K562 (cell line): ENCODE measurements around the gene PFN3. TPM values are rescaled to one million over a fixed set of nuclear protein-coding genes. Genes with fewer than 3 reads are reported as not detected.

Experiments used
- ZNF589 ChIP-seq: fragments of 200-800 bp; sonication (Bioruptor generic); IDR thresholded peaks from 2 replicates; pipeline ENCODE4 v1.6.1; 2016; ENCODE audit warnings: low read depth, missing genetic modification characterization, missing compliant biosample characterization
- polyA plus RNA-seq, 8 experiments: library from polyadenylated mRNA; depleted of rRNA in 4 of 8; stranded (reverse) in 5 of 8; unstranded in 3 of 8; fragments of >200 nt; fragmentation: Nextera tagmentation in 2 of 8; fragmentation: Illumina TruSeq in 1 of 8; extraction: Ambion mirVana in 2 of 8; extraction: Trizol in 1 of 8; gene quantifications; 2 replicates each; pipeline versions ENCODE4 v1.2.1 to v1.2.3, GENCODE V29; 2011 to 2014; ENCODE audit warnings: inconsistent platforms in 1 of 8, missing spikeins in 1 of 8
- total RNA-seq, 7 experiments: library from RNA; depleted of rRNA in 6 of 7; stranded (reverse); fragments of >200 nt in 6 of 7; fragmentation: Illumina TruSeq in 2 of 7; extraction: Trizol in 2 of 7; gene quantifications; 2 replicates each; pipeline versions ENCODE4 v1.2.1 to v1.2.3, GENCODE V29; 2011 to 2021; ENCODE audit warnings: low replicate concordance in 1 of 7
- TF ChIP-seq, protein P1 (sequence below): sonication (generic); formaldehyde crosslinking; IDR thresholded peaks from 2 replicates; pipeline ENCODE4 v1.8.1; 2023; ENCODE audit warnings: missing genetic modification reagents, mild to moderate bottlenecking, borderline replicate concordance
- TF ChIP-seq, protein P2 (sequence below): fragments of 250-450 bp; sonication (Bioruptor Pico); IDR thresholded peaks from 2 replicates; pipeline ENCODE4 v1.5.0; 2021; ENCODE audit warnings: mild to moderate bottlenecking, borderline replicate concordance
- TF ChIP-seq, protein P3 (sequence below): IDR thresholded peaks from 2 replicates; pipeline ENCODE4 v1.6.1; 2011; ENCODE audit warnings: borderline replicate concordance, low read depth, mild to moderate bottlenecking, moderate library complexity, low read length; ENCODE audit not compliant: insufficient read depth, poor library complexity, severe bottlenecking
- TF ChIP-seq, protein P4 (sequence below): fragments of 450-650 bp; IDR thresholded peaks from one replicate; pipeline ENCODE4 v1.6.1; 2018; ENCODE audit warnings: mild to moderate bottlenecking, moderate library complexity; ENCODE audit not compliant: partially characterized antibody
- TF ChIP-seq, protein P5 (sequence below): fragments of 250-450 bp; sonication (Bioruptor Pico); IDR thresholded peaks from 2 replicates; pipeline ENCODE4 v1.4.0; 2020
- TF ChIP-seq, protein P6 (sequence below): fragments of 450-650 bp; IDR thresholded peaks from 2 replicates; pipeline ENCODE4 v1.6.1; 2016; ENCODE audit warnings: low read depth, mild to moderate bottlenecking, moderate library complexity

The PFN3 gene
- total and polyA plus RNA-seq, 9 of the 15 experiments (the other 6 are each of a cell fraction or from before 2014, with no cell fraction given): not detected

DNA sequence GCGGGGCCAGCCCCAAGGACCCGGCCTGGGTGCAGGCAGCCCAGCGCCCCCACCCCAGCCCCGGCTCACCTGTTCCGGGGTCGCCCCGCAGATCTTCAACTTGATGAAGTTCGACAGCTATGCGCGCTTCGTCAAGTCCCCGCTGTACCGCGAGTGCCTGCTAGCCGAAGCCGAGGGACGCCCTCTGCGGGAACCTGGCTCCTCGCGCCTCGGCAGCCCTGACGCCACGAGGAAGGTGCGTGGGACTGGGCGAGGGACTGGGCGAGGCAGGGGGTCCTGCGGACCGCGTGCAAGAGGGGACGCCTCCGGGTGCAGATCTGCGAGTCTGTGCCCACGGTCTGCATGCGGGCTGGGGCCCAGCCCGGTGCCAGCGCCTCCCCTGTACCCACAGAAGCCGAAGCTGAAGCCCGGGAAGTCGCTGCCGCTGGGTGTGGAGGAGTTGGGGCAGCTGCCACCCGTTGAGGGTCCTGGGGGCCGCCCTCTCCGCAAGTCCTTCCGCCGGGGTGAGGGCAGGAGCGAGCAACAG is 33.1 kb downstream of the PFN3 start (continued):
- TF ChIP-seq, protein P1, sequence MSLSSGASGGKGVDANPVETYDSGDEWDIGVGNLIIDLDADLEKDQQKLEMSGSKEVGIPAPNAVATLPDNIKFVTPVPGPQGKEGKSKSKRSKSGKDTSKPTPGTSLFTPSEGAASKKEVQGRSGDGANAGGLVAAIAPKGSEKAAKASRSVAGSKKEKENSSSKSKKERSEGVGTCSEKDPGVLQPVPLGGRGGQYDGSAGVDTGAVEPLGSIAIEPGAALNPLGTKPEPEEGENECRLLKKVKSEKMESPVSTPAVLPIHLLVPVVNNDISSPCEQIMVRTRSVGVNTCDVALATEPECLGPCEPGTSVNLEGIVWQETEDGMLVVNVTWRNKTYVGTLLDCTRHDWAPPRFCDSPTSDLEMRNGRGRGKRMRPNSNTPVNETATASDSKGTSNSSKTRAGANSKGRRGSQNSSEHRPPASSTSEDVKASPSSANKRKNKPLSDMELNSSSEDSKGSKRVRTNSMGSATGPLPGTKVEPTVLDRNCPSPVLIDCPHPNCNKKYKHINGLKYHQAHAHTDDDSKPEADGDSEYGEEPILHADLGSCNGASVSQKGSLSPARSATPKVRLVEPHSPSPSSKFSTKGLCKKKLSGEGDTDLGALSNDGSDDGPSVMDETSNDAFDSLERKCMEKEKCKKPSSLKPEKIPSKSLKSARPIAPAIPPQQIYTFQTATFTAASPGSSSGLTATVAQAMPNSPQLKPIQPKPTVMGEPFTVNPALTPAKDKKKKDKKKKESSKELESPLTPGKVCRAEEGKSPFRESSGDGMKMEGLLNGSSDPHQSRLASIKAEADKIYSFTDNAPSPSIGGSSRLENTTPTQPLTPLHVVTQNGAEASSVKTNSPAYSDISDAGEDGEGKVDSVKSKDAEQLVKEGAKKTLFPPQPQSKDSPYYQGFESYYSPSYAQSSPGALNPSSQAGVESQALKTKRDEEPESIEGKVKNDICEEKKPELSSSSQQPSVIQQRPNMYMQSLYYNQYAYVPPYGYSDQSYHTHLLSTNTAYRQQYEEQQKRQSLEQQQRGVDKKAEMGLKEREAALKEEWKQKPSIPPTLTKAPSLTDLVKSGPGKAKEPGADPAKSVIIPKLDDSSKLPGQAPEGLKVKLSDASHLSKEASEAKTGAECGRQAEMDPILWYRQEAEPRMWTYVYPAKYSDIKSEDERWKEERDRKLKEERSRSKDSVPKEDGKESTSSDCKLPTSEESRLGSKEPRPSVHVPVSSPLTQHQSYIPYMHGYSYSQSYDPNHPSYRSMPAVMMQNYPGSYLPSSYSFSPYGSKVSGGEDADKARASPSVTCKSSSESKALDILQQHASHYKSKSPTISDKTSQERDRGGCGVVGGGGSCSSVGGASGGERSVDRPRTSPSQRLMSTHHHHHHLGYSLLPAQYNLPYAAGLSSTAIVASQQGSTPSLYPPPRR (CRISPR knock-in tag): 0 out of 2 replicates have a peak, but pooled peaks have one; percentile 52
- TF ChIP-seq, protein P2, sequence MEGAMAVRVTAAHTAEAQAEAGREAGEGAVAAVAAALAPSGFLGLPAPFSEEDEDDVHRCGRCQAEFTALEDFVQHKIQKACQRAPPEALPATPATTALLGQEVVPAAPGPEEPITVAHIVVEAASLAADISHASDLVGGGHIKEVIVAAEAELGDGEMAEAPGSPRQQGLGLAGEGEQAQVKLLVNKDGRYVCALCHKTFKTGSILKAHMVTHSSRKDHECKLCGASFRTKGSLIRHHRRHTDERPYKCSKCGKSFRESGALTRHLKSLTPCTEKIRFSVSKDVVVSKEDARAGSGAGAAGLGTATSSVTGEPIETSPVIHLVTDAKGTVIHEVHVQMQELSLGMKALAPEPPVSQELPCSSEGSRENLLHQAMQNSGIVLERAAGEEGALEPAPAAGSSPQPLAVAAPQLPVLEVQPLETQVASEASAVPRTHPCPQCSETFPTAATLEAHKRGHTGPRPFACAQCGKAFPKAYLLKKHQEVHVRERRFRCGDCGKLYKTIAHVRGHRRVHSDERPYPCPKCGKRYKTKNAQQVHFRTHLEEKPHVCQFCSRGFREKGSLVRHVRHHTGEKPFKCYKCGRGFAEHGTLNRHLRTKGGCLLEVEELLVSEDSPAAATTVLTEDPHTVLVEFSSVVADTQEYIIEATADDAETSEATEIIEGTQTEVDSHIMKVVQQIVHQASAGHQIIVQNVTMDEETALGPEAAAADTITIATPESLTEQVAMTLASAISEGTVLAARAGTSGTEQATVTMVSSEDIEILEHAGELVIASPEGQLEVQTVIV (CRISPR knock-in tag): no peak
- TF ChIP-seq, protein P3, sequence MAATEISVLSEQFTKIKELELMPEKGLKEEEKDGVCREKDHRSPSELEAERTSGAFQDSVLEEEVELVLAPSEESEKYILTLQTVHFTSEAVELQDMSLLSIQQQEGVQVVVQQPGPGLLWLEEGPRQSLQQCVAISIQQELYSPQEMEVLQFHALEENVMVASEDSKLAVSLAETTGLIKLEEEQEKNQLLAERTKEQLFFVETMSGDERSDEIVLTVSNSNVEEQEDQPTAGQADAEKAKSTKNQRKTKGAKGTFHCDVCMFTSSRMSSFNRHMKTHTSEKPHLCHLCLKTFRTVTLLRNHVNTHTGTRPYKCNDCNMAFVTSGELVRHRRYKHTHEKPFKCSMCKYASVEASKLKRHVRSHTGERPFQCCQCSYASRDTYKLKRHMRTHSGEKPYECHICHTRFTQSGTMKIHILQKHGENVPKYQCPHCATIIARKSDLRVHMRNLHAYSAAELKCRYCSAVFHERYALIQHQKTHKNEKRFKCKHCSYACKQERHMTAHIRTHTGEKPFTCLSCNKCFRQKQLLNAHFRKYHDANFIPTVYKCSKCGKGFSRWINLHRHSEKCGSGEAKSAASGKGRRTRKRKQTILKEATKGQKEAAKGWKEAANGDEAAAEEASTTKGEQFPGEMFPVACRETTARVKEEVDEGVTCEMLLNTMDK: peak; percentile 73
- TF ChIP-seq, protein P4, sequence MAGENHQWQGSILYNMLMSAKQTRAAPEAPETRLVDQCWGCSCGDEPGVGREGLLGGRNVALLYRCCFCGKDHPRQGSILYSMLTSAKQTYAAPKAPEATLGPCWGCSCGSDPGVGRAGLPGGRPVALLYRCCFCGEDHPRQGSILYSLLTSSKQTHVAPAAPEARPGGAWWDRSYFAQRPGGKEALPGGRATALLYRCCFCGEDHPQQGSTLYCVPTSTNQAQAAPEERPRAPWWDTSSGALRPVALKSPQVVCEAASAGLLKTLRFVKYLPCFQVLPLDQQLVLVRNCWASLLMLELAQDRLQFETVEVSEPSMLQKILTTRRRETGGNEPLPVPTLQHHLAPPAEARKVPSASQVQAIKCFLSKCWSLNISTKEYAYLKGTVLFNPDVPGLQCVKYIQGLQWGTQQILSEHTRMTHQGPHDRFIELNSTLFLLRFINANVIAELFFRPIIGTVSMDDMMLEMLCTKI: no peak
- TF ChIP-seq, protein P5, sequence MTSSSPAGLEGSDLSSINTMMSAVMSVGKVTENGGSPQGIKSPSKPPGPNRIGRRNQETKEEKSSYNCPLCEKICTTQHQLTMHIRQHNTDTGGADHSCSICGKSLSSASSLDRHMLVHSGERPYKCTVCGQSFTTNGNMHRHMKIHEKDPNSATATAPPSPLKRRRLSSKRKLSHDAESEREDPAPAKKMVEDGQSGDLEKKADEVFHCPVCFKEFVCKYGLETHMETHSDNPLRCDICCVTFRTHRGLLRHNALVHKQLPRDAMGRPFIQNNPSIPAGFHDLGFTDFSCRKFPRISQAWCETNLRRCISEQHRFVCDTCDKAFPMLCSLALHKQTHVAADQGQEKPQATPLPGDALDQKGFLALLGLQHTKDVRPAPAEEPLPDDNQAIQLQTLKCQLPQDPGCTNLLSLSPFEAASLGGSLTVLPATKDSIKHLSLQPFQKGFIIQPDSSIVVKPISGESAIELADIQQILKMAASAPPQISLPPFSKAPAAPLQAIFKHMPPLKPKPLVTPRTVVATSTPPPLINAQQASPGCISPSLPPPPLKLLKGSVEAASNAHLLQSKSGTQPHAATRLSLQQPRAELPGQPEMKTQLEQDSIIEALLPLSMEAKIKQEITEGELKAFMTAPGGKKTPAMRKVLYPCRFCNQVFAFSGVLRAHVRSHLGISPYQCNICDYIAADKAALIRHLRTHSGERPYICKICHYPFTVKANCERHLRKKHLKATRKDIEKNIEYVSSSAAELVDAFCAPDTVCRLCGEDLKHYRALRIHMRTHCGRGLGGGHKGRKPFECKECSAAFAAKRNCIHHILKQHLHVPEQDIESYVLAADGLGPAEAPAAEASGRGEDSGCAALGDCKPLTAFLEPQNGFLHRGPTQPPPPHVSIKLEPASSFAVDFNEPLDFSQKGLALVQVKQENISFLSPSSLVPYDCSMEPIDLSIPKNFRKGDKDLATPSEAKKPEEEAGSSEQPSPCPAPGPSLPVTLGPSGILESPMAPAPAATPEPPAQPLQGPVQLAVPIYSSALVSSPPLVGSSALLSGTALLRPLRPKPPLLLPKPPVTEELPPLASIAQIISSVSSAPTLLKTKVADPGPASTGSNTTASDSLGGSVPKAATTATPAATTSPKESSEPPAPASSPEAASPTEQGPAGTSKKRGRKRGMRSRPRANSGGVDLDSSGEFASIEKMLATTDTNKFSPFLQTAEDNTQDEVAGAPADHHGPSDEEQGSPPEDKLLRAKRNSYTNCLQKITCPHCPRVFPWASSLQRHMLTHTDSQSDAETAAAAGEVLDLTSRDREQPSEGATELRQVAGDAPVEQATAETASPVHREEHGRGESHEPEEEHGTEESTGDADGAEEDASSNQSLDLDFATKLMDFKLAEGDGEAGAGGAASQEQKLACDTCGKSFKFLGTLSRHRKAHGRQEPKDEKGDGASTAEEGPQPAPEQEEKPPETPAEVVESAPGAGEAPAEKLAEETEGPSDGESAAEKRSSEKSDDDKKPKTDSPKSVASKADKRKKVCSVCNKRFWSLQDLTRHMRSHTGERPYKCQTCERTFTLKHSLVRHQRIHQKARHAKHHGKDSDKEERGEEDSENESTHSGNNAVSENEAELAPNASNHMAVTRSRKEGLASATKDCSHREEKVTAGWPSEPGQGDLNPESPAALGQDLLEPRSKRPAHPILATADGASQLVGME (CRISPR knock-in tag): 0 out of 2 replicates have a peak, but pooled peaks have one; percentile 32
- no peak for TF ChIP-seq ZNF589 (CRISPR knock-in tag)
- TF ChIP-seq, protein P6, sequence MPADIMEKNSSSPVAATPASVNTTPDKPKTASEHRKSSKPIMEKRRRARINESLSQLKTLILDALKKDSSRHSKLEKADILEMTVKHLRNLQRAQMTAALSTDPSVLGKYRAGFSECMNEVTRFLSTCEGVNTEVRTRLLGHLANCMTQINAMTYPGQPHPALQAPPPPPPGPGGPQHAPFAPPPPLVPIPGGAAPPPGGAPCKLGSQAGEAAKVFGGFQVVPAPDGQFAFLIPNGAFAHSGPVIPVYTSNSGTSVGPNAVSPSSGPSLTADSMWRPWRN: no peak
